HEK293 (cell line): Measurements from ENCODE around the gene CCL28.

Experiments used
- CTCF ChIA-PET: fragments of 350-600 bp; formaldehyde crosslinking; extraction: SDS; loops from one replicate; lab custom pipeline; 2021; ENCODE audit warnings: antibody characterized with exemption; lab: Yijun Ruan, JAX
- POLR2A ChIA-PET: fragments of 300-600 bp; formaldehyde crosslinking; extraction: SDS; loops from one replicate; lab custom pipeline; 2020; ENCODE audit warnings: antibody characterized with exemption, inconsistent platforms; lab: Yijun Ruan, JAX
- H3K27ac ChIP-seq: fragments of 200-500 bp; sonication (Bioruptor generic); 2 replicates; pipeline ENCODE4 v1.5.1; 2014; ENCODE audit warnings: low read depth, low read length, control low read depth, inconsistent platforms; ENCODE audit errors: extremely low read depth
- H3K36me3 ChIP-seq, 2 experiments: fragments of 200-500 bp in 1 of 2; sonication (Bioruptor generic) in 1 of 2; 1 replicate in 1 of 2; 2 replicates in 1 of 2; pipeline ENCODE4 v1.5.1; 2014 to 2017; ENCODE audit warnings: inconsistent platforms in 2 of 2, low read length in 2 of 2; ENCODE audit not compliant: control insufficient read depth in 2 of 2, insufficient read depth in 1 of 2
- H3K4me1 ChIP-seq: fragments of 200-500 bp; sonication (Bioruptor generic); 2 replicates; pipeline ENCODE4 v1.5.1; 2014; ENCODE audit warnings: mild to moderate bottlenecking, low read length, inconsistent platforms; ENCODE audit not compliant: control insufficient read depth, insufficient read depth
- H3K4me3 ChIP-seq: 2 replicates; pipeline ENCODE4 v1.5.1; 2011; ENCODE audit warnings: low read depth, mild to moderate bottlenecking, control low read depth, low read length, moderate library complexity
- H3K9me3 ChIP-seq: fragments of 200-500 bp; sonication (Bioruptor generic); 2 replicates; pipeline ENCODE4 v1.5.1; 2014; ENCODE audit warnings: low read depth, low read length, inconsistent platforms; ENCODE audit not compliant: control insufficient read depth, insufficient read depth
- GLIS1 ChIP-seq: fragments of 450-650 bp; formaldehyde crosslinking; IDR thresholded peaks from 2 replicates; pipeline ENCODE4 v1.5.1; 2016; ENCODE audit warnings: missing biosample characterization, missing genetic modification characterization
- HIC1 ChIP-seq: fragments of 450-650 bp; formaldehyde crosslinking; IDR thresholded peaks from 2 replicates; pipeline ENCODE4 v1.5.1; 2016; ENCODE audit warnings: missing biosample characterization, missing genetic modification characterization
- KLF1 ChIP-seq: fragments of 450-650 bp; formaldehyde crosslinking; IDR thresholded peaks from 2 replicates; pipeline ENCODE4 v1.5.1; 2016; ENCODE audit warnings: missing biosample characterization, missing genetic modification characterization
- KLF9 ChIP-seq: fragments of 450-650 bp; formaldehyde crosslinking; IDR thresholded peaks from 2 replicates; pipeline ENCODE4 v1.5.1; 2016; ENCODE audit warnings: missing biosample characterization, missing genetic modification characterization, low read depth
- PRDM1 ChIP-seq: fragments of 450-650 bp; formaldehyde crosslinking; IDR thresholded peaks from 2 replicates; pipeline ENCODE4; 2016; ENCODE audit warnings: missing biosample characterization, missing genetic modification characterization
- SP3 ChIP-seq: fragments of 450-650 bp; formaldehyde crosslinking; IDR thresholded peaks from 2 replicates; pipeline ENCODE4 v1.5.1; 2016; ENCODE audit warnings: missing biosample characterization, missing genetic modification characterization
- ZBTB20 ChIP-seq: fragments of 450-650 bp; formaldehyde crosslinking; IDR thresholded peaks from 2 replicates; pipeline ENCODE4 v1.5.1; 2016; ENCODE audit warnings: missing biosample characterization, missing genetic modification characterization
- ZBTB21 ChIP-seq: fragments of 450-650 bp; formaldehyde crosslinking; IDR thresholded peaks from 2 replicates; pipeline ENCODE4 v1.5.1; 2017; ENCODE audit warnings: missing biosample characterization, missing genetic modification characterization
- ZFP37 ChIP-seq: fragments of 450-650 bp; formaldehyde crosslinking; IDR thresholded peaks from 2 replicates; pipeline ENCODE4 v1.5.1; 2016; ENCODE audit warnings: missing biosample characterization, missing genetic modification characterization
- ZNF23 ChIP-seq: fragments of 450-650 bp; formaldehyde crosslinking; IDR thresholded peaks from 2 replicates; pipeline ENCODE4 v1.5.1; 2016; ENCODE audit warnings: missing biosample characterization, missing genetic modification characterization, borderline replicate concordance
- ZNF239 ChIP-seq: fragments of 450-650 bp; formaldehyde crosslinking; IDR thresholded peaks from 2 replicates; pipeline ENCODE4 v1.5.1; 2016; ENCODE audit warnings: missing biosample characterization, missing genetic modification characterization
- ZNF274 ChIP-seq, 2 experiments: fragments of 200-500 bp in 1 of 2; fragments of 450-650 bp in 1 of 2; sonication (Bioruptor generic) in 1 of 2; formaldehyde crosslinking in 1 of 2; IDR thresholded peaks; 2 replicates each; pipeline versions ENCODE4 v1.5.1 to v1.6.1; 2014 to 2016; ENCODE audit warnings: borderline replicate concordance in 1 of 2, inconsistent platforms in 1 of 2, low read length in 1 of 2, missing biosample characterization in 1 of 2, missing genetic modification characterization in 1 of 2
- ZNF292 ChIP-seq: fragments of 450-650 bp; formaldehyde crosslinking; IDR thresholded peaks from 2 replicates; pipeline ENCODE4 v1.5.1; 2016; ENCODE audit warnings: low read depth, missing biosample characterization, missing genetic modification characterization, borderline replicate concordance
- ZNF423 ChIP-seq: fragments of 450-650 bp; formaldehyde crosslinking; IDR thresholded peaks from 2 replicates; pipeline ENCODE4 v1.5.1; 2016; ENCODE audit warnings: missing biosample characterization, missing genetic modification characterization
- ZNF48 ChIP-seq: fragments of 450-650 bp; formaldehyde crosslinking; IDR thresholded peaks from 2 replicates; pipeline ENCODE4 v1.5.1; 2016; ENCODE audit warnings: missing biosample characterization, missing genetic modification characterization
- ZNF544 ChIP-seq: fragments of 450-650 bp; formaldehyde crosslinking; IDR thresholded peaks from 2 replicates; pipeline ENCODE4 v1.5.0; 2017; ENCODE audit warnings: missing biosample characterization, missing genetic modification characterization
- ZNF548 ChIP-seq: fragments of 450-650 bp; formaldehyde crosslinking; IDR thresholded peaks from 2 replicates; pipeline ENCODE4 v1.5.1; 2016; ENCODE audit warnings: missing biosample characterization, missing genetic modification characterization
- ZNF692 ChIP-seq: fragments of 450-650 bp; formaldehyde crosslinking; IDR thresholded peaks from 2 replicates; pipeline ENCODE4 v1.5.1; 2016; ENCODE audit warnings: missing biosample characterization, missing genetic modification characterization
- ZNF776 ChIP-seq: fragments of 450-650 bp; formaldehyde crosslinking; IDR thresholded peaks from 2 replicates; pipeline ENCODE4 v1.5.0; 2017; ENCODE audit warnings: missing biosample characterization, missing genetic modification characterization, borderline replicate concordance
- ZNF785 ChIP-seq: fragments of 450-650 bp; formaldehyde crosslinking; IDR thresholded peaks from 2 replicates; pipeline ENCODE4 v1.5.1; 2016; ENCODE audit warnings: missing biosample characterization, missing genetic modification characterization
- ZSCAN23 ChIP-seq: fragments of 450-650 bp; formaldehyde crosslinking; IDR thresholded peaks from 2 replicates; pipeline ENCODE4 v1.5.1; 2016; ENCODE audit warnings: missing biosample characterization, missing genetic modification characterization
- TF ChIP-seq, protein P1 (sequence below): fragments of 450-650 bp; formaldehyde crosslinking; IDR thresholded peaks from 2 replicates; pipeline ENCODE4 v1.5.1; 2016; ENCODE audit warnings: missing biosample characterization, missing genetic modification characterization

Gene CCL28

GRCh38 chr5:43363445-43364152 is 48.6 kb downstream of the CCL28 start:
- Histone ChIP-seq H3K9me3 (no peaks in the 10 kb centered on the region), H3K36me3 (no peaks in the 10 kb centered on the region), H3K4me3 (no peak overlapping the region), H3K27ac (no peak overlapping the region), H3K4me1 (no peaks in the 10 kb centered on the region)
- ChIA-PET CTCF (no interaction called here), POLR2A (interaction anchor here (1.6 kb wide), 1 partner anchor 50 kb away, joined by 5 read pairs; the partner anchor contains the start of gene HMGCS1)
- TF ChIP-seq ZNF239 (tag by site-specific recombination) = no peak
- TF ChIP-seq PRDM1 (tag by site-specific recombination) = peak; percentile 76

- POLR2A ChIA-PET = interaction anchor here (1.6 kb wide), 1 partner anchor 50 kb away, joined by 5 read pairs; the partner anchor contains the start of gene HMGCS1
- Histone ChIP-seq H3K4me1 (no peaks in the 10 kb centered on the region), H3K9me3 (no peaks in the 10 kb centered on the region), H3K36me3 (no peaks in the 10 kb centered on the region), H3K4me3 (no peak overlapping the region), H3K27ac (no peak overlapping the region)
- CTCF ChIA-PET = interaction anchor here (0.5 kb wide), 1 partner anchor 26 kb away, joined by 3 read pairs; no protein-coding TSS in a partner anchor
- TF ChIP-seq ZNF48 (tag by site-specific recombination) (no peak), ZNF776 (no peak), KLF9 (tag by site-specific recombination) (no peak), ZNF274 (IDR thresholded peaks at IDR 0.05; ENCODE audit: low read length) (no peak), ZNF274 (tag by site-specific recombination; IDR thresholded peaks at IDR 0.05; ENCODE audit: borderline replicate concordance) (no peak)
Observed at GRCh38 chr5:43362725-43363435, 49.3 kb downstream of the CCL28 start.

DNA sequence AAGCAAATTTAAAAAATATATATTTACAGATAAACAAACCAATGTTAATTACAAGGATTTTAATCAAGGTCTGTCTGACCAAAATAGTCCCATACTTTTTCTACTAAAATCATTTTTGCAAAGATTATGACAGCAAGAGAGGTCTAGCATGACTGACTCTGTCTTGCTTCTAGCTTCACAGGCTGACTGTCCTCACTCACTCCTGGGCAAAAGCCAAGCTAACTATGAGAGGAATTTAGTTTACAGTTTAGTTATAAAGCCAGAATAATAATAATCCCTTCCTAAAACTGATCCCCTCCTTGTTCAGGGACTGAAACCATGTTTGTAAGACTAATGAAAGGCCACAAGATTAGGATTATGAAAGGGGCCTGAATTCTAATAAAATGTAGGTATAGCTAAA is 53.5 kb downstream of the CCL28 start:
- no peak overlapping the region for H3K4me3 ChIP-seq
- POLR2A ChIA-PET = no interaction called here
- no peak for TF ChIP-seq ZNF785 (tag by site-specific recombination)
- no peak for TF ChIP-seq SP3
- no peak for TF ChIP-seq GLIS1 (tag by site-specific recombination)
- TF ChIP-seq ZNF692 (tag by site-specific recombination) = no peak
- no peak for TF ChIP-seq ZSCAN23
- TF ChIP-seq ZNF423 = no peak
- TF ChIP-seq ZNF544 (tag by site-specific recombination) = no peak
- no peak for TF ChIP-seq HIC1 (tag by site-specific recombination)
- no peak for TF ChIP-seq ZNF292 (tag by site-specific recombination)
- TF ChIP-seq, protein P1, sequence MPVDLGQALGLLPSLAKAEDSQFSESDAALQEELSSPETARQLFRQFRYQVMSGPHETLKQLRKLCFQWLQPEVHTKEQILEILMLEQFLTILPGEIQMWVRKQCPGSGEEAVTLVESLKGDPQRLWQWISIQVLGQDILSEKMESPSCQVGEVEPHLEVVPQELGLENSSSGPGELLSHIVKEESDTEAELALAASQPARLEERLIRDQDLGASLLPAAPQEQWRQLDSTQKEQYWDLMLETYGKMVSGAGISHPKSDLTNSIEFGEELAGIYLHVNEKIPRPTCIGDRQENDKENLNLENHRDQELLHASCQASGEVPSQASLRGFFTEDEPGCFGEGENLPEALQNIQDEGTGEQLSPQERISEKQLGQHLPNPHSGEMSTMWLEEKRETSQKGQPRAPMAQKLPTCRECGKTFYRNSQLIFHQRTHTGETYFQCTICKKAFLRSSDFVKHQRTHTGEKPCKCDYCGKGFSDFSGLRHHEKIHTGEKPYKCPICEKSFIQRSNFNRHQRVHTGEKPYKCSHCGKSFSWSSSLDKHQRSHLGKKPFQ (tag by site-specific recombination) = no peak
- TF ChIP-seq ZNF239 (tag by site-specific recombination) = no peak
- TF ChIP-seq ZNF23 (tag by site-specific recombination) = no peak
- TF ChIP-seq ZNF548 (tag by site-specific recombination) = no peak
- TF ChIP-seq KLF1 = no peak
- TF ChIP-seq ZFP37 = no peak
- no peak for TF ChIP-seq ZBTB21 (tag by site-specific recombination)
- no peak for TF ChIP-seq ZBTB20 (tag by site-specific recombination)
- TF ChIP-seq, all 188 proteins: peak for 0
- no peak overlapping the region for H3K27ac ChIP-seq
- CTCF ChIA-PET = interaction anchor here (0.5 to 1.2 kb wide), 2 partner anchors 31 to 542 kb away, joined by 3 to 5 read pairs; no protein-coding TSS in a partner anchor
- H3K9me3 ChIP-seq = no peaks in the 10 kb centered on the region
- no peaks in the 10 kb centered on the region for H3K36me3 ChIP-seq
- no peaks in the 10 kb centered on the region for H3K4me1 ChIP-seq
